GM18520 (cell line): ENCODE measurements around the gene LRRC10B.
"Not testable (repeated sequence)": the region's sequence is repeated elsewhere in the genome, so short reads cannot be mapped to it uniquely, and the experiment has no call there.

Source experiments
- ATAC-seq: cut with Tn5 transposase; IDR thresholded peaks from one replicate; pipeline ENCODE4 v1.9.1; 2021; ENCODE audit not compliant: unreplicated experiment

Gene LRRC10B

DNA sequence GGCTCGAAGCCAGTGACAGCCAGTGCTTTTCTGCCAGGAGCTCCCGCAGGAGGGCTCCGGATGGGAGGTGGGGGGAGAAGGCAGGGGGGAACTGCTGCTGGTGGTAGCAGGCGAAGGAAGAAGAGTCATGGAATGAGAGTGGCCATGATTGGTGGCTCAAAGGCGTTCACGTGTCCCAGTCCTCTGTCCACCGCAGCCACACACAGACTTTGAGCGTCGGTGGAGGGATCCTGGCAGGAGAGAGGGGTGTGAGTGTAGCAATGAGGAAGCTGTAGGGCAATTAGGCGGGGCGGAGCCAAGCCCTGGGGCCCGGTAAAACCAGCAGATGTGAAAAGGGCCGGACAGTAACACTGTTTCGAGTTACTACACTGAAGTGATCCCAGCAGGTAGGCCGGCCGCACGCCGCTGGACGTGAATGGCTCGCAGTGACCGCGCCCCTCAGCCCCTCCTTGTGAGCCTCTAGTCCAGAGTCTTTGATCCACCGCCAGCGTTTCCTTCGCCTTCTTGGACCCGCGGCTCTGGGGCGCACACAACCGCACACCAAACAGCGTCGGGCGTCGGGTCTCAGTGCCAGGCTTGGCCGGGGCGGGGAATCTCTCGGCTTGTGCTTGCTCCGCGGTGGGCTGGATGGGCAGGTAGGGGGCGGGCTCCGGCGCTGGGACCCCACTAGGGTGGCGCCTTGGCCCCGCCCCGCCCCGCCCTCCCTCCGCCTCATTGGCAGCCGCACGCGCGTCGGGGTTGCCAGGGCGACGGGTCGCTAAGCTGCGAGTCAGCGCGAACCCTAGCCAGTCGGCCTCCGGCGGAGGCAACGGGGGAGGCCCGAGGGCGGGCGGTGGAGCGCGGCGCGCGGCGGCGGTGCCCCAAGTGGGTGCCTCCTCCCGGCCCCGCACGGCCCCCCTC is at the start of gene LRRC10B:
Gene LRRC10B, plus strand, starts transcription at position 788 of the 900 bp plus-strand sequence. CDS start 250 bp downstream, outside the sequence.
- ATAC-seq, result no peak

GRCh38 chr11:61460474-61460881 is 48.1 kb upstream of the LRRC10B start:
- ATAC-seq, result no peak

GRCh38 chr11:61460986-61461385 is 47.6 kb upstream of the LRRC10B start:
- ATAC-seq, result no peak

- ATAC-seq, result not testable (repeated sequence)
These were observed 40.9 kb upstream of the LRRC10B start for GRCh38 chr11:61467602-61468001.

GRCh38 chr11:61468002-61468401 is 40.5 kb upstream of the LRRC10B start:
- no peak for ATAC-seq

- no peak for ATAC-seq
These were observed 36.3 kb upstream of the LRRC10B start for GRCh38 chr11:61472282-61472681.

- no peak for ATAC-seq
These were observed 35.7 kb upstream of the LRRC10B start for GRCh38 chr11:61472868-61473267.

DNA sequence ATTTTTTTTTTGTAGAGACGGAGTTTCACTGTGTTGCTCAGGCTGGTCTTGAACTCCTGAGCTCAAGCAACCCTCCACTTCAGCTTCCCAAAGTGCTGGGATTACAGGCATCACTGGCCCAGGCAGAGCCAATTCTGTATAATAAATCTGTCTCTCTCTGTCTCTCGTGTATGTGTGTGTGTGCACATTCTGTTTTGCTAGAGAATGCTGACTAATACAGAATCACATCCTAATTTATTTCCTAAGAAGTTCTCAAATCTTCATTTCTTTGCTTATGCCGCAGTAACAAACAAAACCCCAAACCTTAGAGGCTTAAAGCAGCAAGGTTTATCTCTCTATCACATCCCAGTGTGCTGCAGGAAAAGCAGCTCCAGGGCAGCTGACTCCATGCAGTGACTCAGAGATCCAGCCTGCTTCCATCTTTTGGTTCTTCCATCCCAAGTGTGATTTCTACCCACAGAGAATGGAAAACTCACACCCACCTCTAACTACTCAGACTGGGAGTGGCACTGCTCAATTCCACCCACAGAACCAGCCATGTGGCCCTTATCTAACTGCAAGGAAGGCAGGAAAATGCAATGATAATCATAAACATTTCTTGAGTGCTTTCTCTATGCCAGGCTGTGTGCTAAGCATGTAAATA is 35.1 kb upstream of the LRRC10B start:
- ATAC-seq, result no peak

GRCh38 chr11:61474013-61474643 is 34.4 kb upstream of the LRRC10B start:
- no peak for ATAC-seq

DNA sequence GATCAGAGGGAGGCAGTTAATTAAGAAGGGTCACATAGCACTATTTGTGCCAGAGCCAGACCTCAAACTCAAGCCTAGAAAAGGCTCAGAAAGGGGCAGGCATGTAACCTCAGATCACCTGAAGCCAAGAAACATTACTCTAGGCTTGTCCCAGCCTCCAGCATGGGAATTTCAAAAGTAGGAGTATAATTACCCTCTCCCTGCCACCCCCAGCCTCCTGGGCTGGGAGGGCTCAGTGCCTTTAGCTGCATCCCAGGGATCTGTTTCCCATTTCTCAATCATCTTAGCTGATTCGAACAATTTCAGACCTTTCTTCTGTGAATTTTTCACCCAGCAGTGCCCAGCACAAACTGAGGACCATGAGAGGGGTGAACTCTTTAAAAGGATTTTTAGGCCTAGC is 33.1 kb upstream of the LRRC10B start:
- no peak for ATAC-seq

DNA sequence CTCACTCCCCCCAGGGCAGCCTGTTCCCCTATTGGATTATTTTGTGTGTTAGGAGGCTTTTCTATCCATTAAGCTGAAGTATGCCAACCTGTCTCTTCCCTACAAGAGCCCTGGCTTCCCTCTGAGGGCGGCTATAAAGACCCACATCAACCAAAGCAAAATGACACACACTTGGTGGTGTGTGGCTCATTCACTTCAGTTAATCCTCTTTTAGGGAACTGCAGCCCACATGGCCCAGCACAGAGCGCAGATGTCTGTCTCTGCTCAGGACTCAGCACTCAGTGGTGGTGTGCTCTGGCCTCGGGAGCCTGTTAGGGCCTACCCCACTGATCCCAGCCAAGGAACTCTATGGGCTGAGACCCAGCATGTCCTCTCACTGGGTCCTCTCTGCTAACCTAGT is 32.2 kb upstream of the LRRC10B start:
- ATAC-seq, result no peak

GRCh38 chr11:61477126-61477525 is 31.4 kb upstream of the LRRC10B start:
- ATAC-seq, result no peak

DNA sequence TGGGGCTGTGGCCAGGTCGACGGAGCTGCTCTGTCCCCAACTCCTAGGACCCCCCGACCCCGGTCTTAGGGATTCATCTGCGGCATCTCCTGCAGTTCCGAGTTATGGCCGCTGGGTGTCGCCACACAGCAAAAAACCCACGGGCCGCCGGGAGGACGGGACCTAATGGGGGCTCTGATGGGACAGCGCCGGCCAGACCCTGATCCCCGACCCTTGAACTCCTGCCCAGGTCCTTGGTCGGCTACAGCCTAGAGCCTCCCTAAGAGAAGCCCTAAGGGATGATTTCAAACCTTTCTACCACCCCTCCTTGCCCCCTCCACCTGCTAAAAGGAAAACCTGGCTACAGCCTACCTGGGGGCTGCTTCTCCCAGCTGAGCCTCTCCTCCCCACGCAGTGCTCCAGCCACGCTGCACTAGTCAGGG is 30.8 kb upstream of the LRRC10B start:
- no peak for ATAC-seq

- not testable (repeated sequence) for ATAC-seq
These were observed 29.0 kb upstream of the LRRC10B start for GRCh38 chr11:61479360-61480058.

DNA sequence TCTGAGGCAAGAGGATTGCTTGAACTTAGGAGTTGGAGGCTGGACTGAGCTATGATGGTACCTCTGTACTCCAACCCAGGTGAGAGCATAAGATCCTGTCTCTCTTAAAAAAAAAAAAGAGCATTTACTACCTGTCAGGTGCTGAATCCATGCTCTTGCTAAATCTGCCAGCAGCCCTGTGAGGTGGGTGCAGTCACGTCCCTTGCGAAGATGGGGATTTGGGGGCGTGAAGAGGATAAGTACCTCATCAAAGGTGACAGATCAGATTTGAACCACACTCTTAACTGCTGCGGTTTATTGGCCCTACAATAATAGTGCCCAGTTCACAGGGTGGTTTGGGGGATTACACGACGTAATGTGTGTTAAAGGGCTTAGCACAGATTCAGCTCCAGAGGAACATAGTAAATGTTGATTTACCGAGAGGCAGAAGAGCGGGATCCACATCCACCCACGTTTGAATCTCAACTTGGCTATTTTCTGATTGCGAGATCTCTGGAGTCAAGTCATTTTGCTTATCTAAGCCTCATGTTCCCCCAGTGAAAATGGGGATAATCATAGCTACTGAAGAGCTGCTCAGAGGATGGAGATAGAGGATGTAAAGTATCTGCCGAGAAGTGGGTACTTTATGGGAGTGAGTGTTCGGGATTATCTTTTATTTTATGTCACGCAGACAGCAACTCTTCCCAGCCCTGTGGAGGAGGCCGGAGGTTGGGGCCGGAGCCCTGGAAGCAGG is 28.1 kb upstream of the LRRC10B start:
- no peak for ATAC-seq

DNA sequence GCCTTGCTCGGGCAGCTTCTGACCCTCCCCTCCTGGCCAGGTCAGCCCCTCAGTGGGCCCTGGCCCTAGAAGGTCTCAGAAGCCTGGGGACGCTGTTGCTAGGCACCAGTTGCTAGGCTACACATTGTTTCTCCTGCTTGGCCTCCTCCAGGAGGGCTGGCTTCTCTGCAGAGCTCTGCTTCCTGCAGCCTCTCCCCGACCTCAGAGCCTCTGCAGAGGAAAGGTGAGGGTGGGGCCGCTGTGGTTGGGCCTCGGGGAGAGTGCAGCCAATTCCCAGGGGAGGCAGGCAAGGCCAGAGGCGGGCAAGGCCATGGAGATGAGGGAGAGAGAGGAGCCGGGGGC is 27.6 kb upstream of the LRRC10B start:
- ATAC-seq, result no peak

DNA sequence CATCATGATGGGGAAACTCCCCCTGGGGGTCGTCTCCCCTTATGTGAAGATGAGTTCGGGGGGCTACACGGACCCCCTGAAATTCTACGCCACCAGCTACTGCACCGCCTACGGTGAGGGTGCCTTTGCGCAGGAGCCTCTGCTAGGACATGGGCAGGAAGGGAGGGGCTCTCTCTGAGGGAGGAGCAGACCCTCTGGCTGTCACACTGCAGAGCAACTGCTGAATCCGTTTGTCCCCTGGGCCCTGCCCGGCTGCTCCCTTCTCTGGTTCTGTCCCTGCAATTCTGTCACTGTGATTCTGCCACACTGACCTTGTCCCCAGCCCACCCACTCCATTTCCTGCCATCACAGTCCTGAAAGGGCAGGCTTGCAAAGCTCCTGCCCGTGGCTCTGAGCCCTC is 26.7 kb upstream of the LRRC10B start:
- no peak for ATAC-seq

DNA sequence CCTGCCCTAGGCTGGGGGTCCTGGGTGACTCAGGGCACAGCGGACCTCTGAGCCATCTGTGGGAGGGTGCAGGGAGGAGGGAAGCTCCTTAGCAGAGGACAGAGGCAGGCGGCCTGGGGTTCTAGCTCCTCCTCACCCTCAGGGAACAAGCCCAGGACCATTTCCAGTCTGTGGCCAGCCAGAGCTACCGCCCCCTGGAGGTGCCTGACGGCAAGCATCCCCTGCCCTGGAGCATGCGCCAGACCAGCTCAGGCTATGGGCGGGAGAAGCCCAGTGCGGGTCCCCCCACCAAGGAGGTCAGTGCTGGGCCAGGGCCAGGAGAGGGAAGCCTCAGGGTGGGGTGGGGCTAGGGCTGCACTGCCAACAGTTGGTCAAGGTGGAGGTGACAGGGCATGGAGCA is 26.0 kb upstream of the LRRC10B start:
- no peak for ATAC-seq

DNA sequence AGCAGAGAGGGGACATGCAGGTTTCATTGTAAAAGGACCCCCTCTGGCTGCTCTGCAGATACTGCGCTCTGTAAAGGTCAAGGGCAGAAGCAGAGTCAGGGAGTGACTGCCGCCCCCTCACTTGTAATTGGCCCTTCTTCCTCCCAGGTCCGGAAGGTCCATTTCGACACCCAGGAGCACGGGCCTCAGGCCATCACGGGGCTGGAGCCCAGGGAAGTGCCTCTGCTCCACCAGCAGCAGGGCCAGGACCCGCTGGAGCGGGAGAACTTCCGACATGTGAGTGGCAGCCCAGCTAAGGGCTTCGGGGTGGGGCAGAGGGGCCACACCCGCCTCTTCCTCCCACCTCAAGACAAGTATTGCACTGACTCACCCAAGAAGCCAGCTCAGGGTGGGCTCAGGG is 24.0 kb upstream of the LRRC10B start:
- ATAC-seq, result no peak

GRCh38 chr11:61485080-61485479 is 23.5 kb upstream of the LRRC10B start:
- no peak for ATAC-seq
